HepG2 (cell line): ENCODE measurements around the gene CAPN7. TPM values are rescaled to one million over a fixed set of nuclear protein-coding genes. Genes with fewer than 3 reads are reported as not detected.

Experiments used
- ARHGAP35 ChIP-seq: sonication (generic); formaldehyde crosslinking; IDR thresholded peaks from 2 replicates; pipeline ENCODE4 v1.9.0; 2022; ENCODE audit warnings: mild to moderate bottlenecking, inconsistent platforms, moderate library complexity, missing genetic modification reagents, borderline replicate concordance
- CBX5 ChIP-seq: sonication (generic); formaldehyde crosslinking; IDR thresholded peaks from 2 replicates; pipeline ENCODE4 v1.4.0; 2020; ENCODE audit warnings: missing genetic modification reagents, borderline replicate concordance
- CEBPG ChIP-seq: IDR thresholded peaks from 2 replicates; pipeline ENCODE4 v1.6.1; 2016
- FOSL1 ChIP-seq: sonication (generic); formaldehyde crosslinking; IDR thresholded peaks from 2 replicates; pipeline ENCODE4 v1.9.0; 2021; ENCODE audit warnings: missing genetic modification reagents, borderline replicate concordance
- HOXA3 ChIP-seq: sonication (generic); formaldehyde crosslinking; IDR thresholded peaks from 2 replicates; pipeline ENCODE4 v1.5.0; 2020; ENCODE audit warnings: missing genetic modification reagents
- KDM2A ChIP-seq: sonication (generic); formaldehyde crosslinking; IDR thresholded peaks from 2 replicates; pipeline ENCODE4 v1.4.0; 2020; ENCODE audit warnings: low read depth, missing genetic modification reagents, borderline replicate concordance
- KDM5B ChIP-seq: sonication (generic); formaldehyde crosslinking; IDR thresholded peaks from 2 replicates; pipeline ENCODE4 v1.4.0; 2020; ENCODE audit warnings: missing genetic modification reagents, mild to moderate bottlenecking, borderline replicate concordance
- MYC ChIP-seq: sonication (generic); formaldehyde crosslinking; IDR thresholded peaks from 2 replicates; pipeline ENCODE4 v1.9.0; 2021; ENCODE audit warnings: missing genetic modification reagents, borderline replicate concordance
- NAIF1 ChIP-seq: sonication (generic); formaldehyde crosslinking; IDR thresholded peaks from 2 replicates; pipeline ENCODE4 v1.5.0; 2020; ENCODE audit warnings: mild to moderate bottlenecking, missing genetic modification reagents, borderline replicate concordance
- NCOR1 ChIP-seq: fragments of 200-600 bp; sonication (generic); IDR thresholded peaks from 2 replicates; pipeline ENCODE4 v1.7.0; 2017; ENCODE audit warnings: antibody characterized with exemption, low read length, borderline replicate concordance
- SIN3A ChIP-seq: IDR thresholded peaks from 2 replicates; pipeline ENCODE4 v1.6.1; 2011; ENCODE audit warnings: low read depth, mild to moderate bottlenecking, control low read depth, low read length, borderline replicate concordance
- SIX4 ChIP-seq: sonication (generic); formaldehyde crosslinking; IDR thresholded peaks from 2 replicates; pipeline ENCODE4 v1.4.0; 2020; ENCODE audit warnings: missing genetic modification reagents
- SNAI1 ChIP-seq: sonication (generic); formaldehyde crosslinking; IDR thresholded peaks from 2 replicates; pipeline ENCODE4 v1.5.0; 2020; ENCODE audit warnings: mild to moderate bottlenecking, missing genetic modification reagents, borderline replicate concordance
- SP4 ChIP-seq: sonication (generic); formaldehyde crosslinking; IDR thresholded peaks from 2 replicates; pipeline ENCODE4 v1.8.1; 2023; ENCODE audit warnings: mild to moderate bottlenecking, missing genetic modification reagents
- ZNF101 ChIP-seq: sonication (generic); formaldehyde crosslinking; IDR thresholded peaks from 2 replicates; pipeline ENCODE4 v1.4.0; 2020; ENCODE audit warnings: mild to moderate bottlenecking, low read depth, missing genetic modification reagents, borderline replicate concordance
- ZNF20 ChIP-seq: sonication (generic); formaldehyde crosslinking; IDR thresholded peaks from 2 replicates; pipeline ENCODE4 v1.4.0; 2020; ENCODE audit warnings: mild to moderate bottlenecking, moderate library complexity, missing genetic modification reagents
- ZNF577 ChIP-seq: sonication (generic); formaldehyde crosslinking; IDR thresholded peaks from 2 replicates; pipeline ENCODE4 v1.4.0; 2020; ENCODE audit warnings: mild to moderate bottlenecking, low read depth, missing genetic modification reagents, borderline replicate concordance
- ZNF615 ChIP-seq: sonication (generic); formaldehyde crosslinking; IDR thresholded peaks from 2 replicates; pipeline ENCODE4 v1.5.0; 2020; ENCODE audit warnings: mild to moderate bottlenecking, missing genetic modification reagents, borderline replicate concordance
- ZNF724P ChIP-seq: sonication (generic); formaldehyde crosslinking; IDR thresholded peaks from 2 replicates; pipeline ENCODE4 v1.8.0; 2022; ENCODE audit warnings: missing genetic modification reagents, borderline replicate concordance
- ZNF776 ChIP-seq: sonication (generic); formaldehyde crosslinking; IDR thresholded peaks from 2 replicates; pipeline ENCODE4 v1.4.0; 2020; ENCODE audit warnings: mild to moderate bottlenecking, missing genetic modification reagents
- ZNF792 ChIP-seq: IDR thresholded peaks from 2 replicates; pipeline ENCODE4 v1.6.1; 2016
- polyA plus RNA-seq, 8 experiments: library from polyadenylated mRNA; depleted of rRNA in 3 of 8; stranded (reverse) in 7 of 8; unstranded in 1 of 8; fragments of >200 nt; fragmentation: Illumina TruSeq in 4 of 8; extraction: Trizol in 4 of 8; gene quantifications; 2 replicates each; pipeline versions ENCODE4 v1.2.1 to v1.2.3, GENCODE V29; 2011 to 2016; ENCODE audit warnings: low read depth in 4 of 8, missing spikeins in 1 of 8, mixed read lengths in 1 of 8; ENCODE audit not compliant: insufficient read depth in 1 of 8
- total RNA-seq, 5 experiments: library from RNA; depleted of rRNA; stranded (reverse); fragments of >200 nt; fragmentation: Illumina TruSeq; extraction: Trizol; gene quantifications; 2 replicates each; pipeline ENCODE4 v1.2.3, GENCODE V29; 2016; ENCODE audit warnings: low read depth in 1 of 5
- TF ChIP-seq, protein P1 (sequence below): sonication (generic); formaldehyde crosslinking; IDR thresholded peaks from 2 replicates; pipeline ENCODE4 v1.4.0; 2020; ENCODE audit warnings: missing genetic modification reagents
- TF ChIP-seq, protein P2 (sequence below): sonication (generic); formaldehyde crosslinking; IDR thresholded peaks from 2 replicates; pipeline ENCODE4 v1.8.1; 2022; ENCODE audit warnings: mild to moderate bottlenecking, missing genetic modification reagents
- TF ChIP-seq, protein P3 (sequence below): fragments of 450-650 bp; IDR thresholded peaks from 2 replicates; pipeline ENCODE4 v1.6.1; 2017
- TF ChIP-seq, protein P4 (sequence below): sonication (generic); formaldehyde crosslinking; IDR thresholded peaks from 2 replicates; pipeline ENCODE4 v1.5.0; 2020; ENCODE audit warnings: missing genetic modification reagents, mild to moderate bottlenecking, borderline replicate concordance
- TF ChIP-seq, protein P5 (sequence below): sonication (generic); formaldehyde crosslinking; IDR thresholded peaks from 2 replicates; pipeline ENCODE4 v1.4.0; 2020; ENCODE audit warnings: missing genetic modification reagents
- TF ChIP-seq, protein P6 (sequence below): IDR thresholded peaks from 2 replicates; pipeline ENCODE4 v1.6.1; 2016; ENCODE audit warnings: missing genetic modification reagents, missing compliant biosample characterization

The CAPN7 gene
- total and polyA plus RNA-seq, 2 of the 13 experiments (the other 11 are each of a cell fraction or from before 2014, with no cell fraction given): 16.7 to 36.8 TPM

DNA sequence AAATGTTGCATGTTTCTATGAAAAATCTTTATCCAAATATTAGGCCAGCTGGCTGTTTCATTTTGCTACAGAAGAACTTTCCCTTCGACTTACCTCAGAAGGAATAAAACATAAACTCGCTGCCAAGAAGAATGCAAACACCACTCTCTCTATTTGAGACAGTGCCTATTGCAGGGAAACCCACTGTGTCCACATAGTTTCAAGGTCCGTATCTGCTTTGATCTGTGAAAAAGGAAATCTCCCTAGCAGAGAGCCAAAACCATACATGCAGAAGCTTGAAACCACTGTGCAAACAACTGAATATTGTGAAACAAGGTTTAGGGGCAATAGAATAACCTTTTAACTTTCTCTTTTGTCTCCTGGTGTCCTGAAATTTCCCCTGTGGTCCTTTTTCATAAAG is 35.0 kb upstream of the CAPN7 start (continued):
- TF ChIP-seq KDM2A (no peak), SIN3A (no peak), ZNF615 (CRISPR knock-in tag) (no peak), MYC (CRISPR knock-in tag) (no peak), ZNF101 (CRISPR knock-in tag) (no peak), SNAI1 (CRISPR knock-in tag) (no peak), NCOR1 (peak; percentile 96; the same call in 1 of the 2 replicates), KDM5B (no peak), NAIF1 (no peak), SIX4 (CRISPR knock-in tag) (peak; percentile 86), HOXA3 (peak; percentile 70), SP4 (no peak), FOSL1 (no peak), ZNF20 (CRISPR knock-in tag) (no peak), CEBPG (CRISPR knock-in tag) (peak; percentile 95), ZNF792 (CRISPR knock-in tag) (peak; percentile 89; the same call in 1 of the 2 replicates), ZNF724P (CRISPR knock-in tag) (no peak), CBX5 (CRISPR knock-in tag) (peak; percentile 78; the same call in 1 of the 2 replicates), ZNF577 (CRISPR knock-in tag) (no peak), ZNF776 (CRISPR knock-in tag) (no peak), ARHGAP35 (CRISPR knock-in tag) (no peak)
- TF ChIP-seq, protein P1, sequence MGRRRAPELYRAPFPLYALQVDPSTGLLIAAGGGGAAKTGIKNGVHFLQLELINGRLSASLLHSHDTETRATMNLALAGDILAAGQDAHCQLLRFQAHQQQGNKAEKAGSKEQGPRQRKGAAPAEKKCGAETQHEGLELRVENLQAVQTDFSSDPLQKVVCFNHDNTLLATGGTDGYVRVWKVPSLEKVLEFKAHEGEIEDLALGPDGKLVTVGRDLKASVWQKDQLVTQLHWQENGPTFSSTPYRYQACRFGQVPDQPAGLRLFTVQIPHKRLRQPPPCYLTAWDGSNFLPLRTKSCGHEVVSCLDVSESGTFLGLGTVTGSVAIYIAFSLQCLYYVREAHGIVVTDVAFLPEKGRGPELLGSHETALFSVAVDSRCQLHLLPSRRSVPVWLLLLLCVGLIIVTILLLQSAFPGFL (CRISPR knock-in tag): no peak
- TF ChIP-seq, protein P2, sequence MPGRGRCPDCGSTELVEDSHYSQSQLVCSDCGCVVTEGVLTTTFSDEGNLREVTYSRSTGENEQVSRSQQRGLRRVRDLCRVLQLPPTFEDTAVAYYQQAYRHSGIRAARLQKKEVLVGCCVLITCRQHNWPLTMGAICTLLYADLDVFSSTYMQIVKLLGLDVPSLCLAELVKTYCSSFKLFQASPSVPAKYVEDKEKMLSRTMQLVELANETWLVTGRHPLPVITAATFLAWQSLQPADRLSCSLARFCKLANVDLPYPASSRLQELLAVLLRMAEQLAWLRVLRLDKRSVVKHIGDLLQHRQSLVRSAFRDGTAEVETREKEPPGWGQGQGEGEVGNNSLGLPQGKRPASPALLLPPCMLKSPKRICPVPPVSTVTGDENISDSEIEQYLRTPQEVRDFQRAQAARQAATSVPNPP (CRISPR knock-in tag): no peak
- TF ChIP-seq, protein P3, sequence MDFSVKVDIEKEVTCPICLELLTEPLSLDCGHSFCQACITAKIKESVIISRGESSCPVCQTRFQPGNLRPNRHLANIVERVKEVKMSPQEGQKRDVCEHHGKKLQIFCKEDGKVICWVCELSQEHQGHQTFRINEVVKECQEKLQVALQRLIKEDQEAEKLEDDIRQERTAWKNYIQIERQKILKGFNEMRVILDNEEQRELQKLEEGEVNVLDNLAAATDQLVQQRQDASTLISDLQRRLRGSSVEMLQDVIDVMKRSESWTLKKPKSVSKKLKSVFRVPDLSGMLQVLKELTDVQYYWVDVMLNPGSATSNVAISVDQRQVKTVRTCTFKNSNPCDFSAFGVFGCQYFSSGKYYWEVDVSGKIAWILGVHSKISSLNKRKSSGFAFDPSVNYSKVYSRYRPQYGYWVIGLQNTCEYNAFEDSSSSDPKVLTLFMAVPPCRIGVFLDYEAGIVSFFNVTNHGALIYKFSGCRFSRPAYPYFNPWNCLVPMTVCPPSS: no peak
- TF ChIP-seq, protein P4, sequence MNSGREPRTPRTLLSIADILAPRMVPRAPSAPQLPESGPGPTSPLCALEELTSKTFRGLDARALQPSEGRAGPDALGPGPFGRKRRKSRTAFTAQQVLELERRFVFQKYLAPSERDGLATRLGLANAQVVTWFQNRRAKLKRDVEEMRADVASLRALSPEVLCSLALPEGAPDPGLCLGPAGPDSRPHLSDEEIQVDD (CRISPR knock-in tag): no peak
- TF ChIP-seq, protein P5, sequence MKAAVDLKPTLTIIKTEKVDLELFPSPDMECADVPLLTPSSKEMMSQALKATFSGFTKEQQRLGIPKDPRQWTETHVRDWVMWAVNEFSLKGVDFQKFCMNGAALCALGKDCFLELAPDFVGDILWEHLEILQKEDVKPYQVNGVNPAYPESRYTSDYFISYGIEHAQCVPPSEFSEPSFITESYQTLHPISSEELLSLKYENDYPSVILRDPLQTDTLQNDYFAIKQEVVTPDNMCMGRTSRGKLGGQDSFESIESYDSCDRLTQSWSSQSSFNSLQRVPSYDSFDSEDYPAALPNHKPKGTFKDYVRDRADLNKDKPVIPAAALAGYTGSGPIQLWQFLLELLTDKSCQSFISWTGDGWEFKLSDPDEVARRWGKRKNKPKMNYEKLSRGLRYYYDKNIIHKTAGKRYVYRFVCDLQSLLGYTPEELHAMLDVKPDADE: no peak
- TF ChIP-seq, protein P6, sequence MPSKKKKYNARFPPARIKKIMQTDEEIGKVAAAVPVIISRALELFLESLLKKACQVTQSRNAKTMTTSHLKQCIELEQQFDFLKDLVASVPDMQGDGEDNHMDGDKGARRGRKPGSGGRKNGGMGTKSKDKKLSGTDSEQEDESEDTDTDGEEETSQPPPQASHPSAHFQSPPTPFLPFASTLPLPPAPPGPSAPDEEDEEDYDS (CRISPR knock-in tag): peak; percentile 54; the same call in 1 of the 2 replicates
